ENCODE results near the gene PLAGL2.

The PLAGL2 gene

DNA sequence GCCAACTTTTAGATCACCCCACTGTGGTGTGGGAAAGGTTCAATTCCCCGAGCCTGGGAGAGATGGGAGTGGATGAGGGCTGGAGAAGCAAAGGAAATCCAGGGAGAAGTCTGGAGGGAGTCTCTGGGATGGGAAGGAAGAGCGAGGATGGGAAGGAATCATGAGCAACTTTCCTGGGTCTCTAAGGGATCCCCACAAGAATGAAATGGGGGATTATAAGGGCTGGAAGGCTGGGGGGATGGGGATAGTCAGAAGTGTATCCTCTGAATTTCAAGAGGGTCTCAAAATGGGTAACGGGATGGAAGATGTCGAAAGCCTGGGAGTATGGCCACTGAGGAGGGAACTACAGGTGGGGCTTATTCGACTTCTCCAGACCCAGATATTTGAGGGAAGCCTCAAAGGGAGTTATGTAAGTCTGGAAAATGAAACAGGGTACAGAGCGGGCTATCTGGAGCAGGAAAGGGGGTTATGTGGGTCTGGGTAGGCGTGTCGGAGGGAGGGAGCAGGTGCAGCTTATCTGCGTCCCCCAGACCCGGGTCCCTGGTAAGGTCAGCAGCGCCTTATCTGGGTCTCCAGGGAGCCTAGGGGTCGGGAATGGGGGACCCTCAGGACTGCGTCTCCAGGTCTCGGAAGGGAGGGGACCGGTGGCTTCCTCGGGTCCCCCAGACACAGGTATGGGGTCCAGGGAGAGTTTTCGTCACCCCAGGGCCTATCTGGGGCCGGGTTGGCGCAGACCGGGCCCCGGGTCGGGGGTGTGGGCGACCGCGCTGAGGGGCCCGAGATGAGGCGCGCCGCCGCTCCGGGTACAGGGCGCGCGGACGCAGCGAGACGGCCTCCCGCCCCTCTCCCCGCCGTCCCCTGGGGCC, 550 bp downstream of the PLAGL2 start:
- peaks cover 22% of the 10 kb centered on the region for H3K4me1 ChIP-seq (ENCODE audit: low read length)
- no peaks in the 10 kb centered on the region for H3K9me3 ChIP-seq (replicated peaks; ENCODE audit: insufficient read depth, low read length)
- TF ChIP-seq, protein P1, sequence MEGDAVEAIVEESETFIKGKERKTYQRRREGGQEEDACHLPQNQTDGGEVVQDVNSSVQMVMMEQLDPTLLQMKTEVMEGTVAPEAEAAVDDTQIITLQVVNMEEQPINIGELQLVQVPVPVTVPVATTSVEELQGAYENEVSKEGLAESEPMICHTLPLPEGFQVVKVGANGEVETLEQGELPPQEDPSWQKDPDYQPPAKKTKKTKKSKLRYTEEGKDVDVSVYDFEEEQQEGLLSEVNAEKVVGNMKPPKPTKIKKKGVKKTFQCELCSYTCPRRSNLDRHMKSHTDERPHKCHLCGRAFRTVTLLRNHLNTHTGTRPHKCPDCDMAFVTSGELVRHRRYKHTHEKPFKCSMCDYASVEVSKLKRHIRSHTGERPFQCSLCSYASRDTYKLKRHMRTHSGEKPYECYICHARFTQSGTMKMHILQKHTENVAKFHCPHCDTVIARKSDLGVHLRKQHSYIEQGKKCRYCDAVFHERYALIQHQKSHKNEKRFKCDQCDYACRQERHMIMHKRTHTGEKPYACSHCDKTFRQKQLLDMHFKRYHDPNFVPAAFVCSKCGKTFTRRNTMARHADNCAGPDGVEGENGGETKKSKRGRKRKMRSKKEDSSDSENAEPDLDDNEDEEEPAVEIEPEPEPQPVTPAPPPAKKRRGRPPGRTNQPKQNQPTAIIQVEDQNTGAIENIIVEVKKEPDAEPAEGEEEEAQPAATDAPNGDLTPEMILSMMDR (IDR thresholded peaks at IDR 0.05; ENCODE audit: low read length), result no peak
- TF ChIP-seq EZH2 (optimal IDR thresholded peaks at IDR 0.05; ENCODE audit: low read depth, low read length), result no peak
- TF ChIP-seq EZH2phosphoT487 (IDR thresholded peaks at IDR 0.05; ENCODE audit: low read length), result no peak
- peaks cover 8% of the 10 kb centered on the region; the same call in 1 of the 2 replicates for H4K20me1 ChIP-seq (ENCODE audit: insufficient read depth, low read length)
- H3K79me2 ChIP-seq (ENCODE audit: low read length), result peaks cover 80% of the 10 kb centered on the region
- H3K4me2 ChIP-seq (ENCODE audit: low read depth, low read length), result peak overlapping the region; percentile 99
- peak overlapping the region; percentile 94 for H3K9ac ChIP-seq (ENCODE audit: low read length)
- no peak for DNase-seq
- H3K4me3 ChIP-seq (ENCODE audit: low read length), result peak overlapping the region; percentile 97
- no peaks in the 10 kb centered on the region; the same call in 1 of the 2 replicates for H3K36me3 ChIP-seq (replicated peaks; ENCODE audit: insufficient read depth, low read length)
- peaks cover 10% of the 10 kb centered on the region; the same call in 1 of the 2 replicates for H3F3A ChIP-seq (ENCODE audit: insufficient read depth, low read length)
- no peaks in the 10 kb centered on the region for H3K27me3 ChIP-seq (replicated peaks; ENCODE audit: insufficient read depth, low read length)
- no peaks in the 10 kb centered on the region for H3K9me2 ChIP-seq (replicated peaks; ENCODE audit: insufficient read depth, low read length)
- peak overlapping the region; percentile 29; the same call in 1 of the 2 replicates for H3K27ac ChIP-seq (ENCODE audit: low read length)
- peak overlapping the region; percentile 52 for H2AFZ ChIP-seq (ENCODE audit: low read length)

DNA sequence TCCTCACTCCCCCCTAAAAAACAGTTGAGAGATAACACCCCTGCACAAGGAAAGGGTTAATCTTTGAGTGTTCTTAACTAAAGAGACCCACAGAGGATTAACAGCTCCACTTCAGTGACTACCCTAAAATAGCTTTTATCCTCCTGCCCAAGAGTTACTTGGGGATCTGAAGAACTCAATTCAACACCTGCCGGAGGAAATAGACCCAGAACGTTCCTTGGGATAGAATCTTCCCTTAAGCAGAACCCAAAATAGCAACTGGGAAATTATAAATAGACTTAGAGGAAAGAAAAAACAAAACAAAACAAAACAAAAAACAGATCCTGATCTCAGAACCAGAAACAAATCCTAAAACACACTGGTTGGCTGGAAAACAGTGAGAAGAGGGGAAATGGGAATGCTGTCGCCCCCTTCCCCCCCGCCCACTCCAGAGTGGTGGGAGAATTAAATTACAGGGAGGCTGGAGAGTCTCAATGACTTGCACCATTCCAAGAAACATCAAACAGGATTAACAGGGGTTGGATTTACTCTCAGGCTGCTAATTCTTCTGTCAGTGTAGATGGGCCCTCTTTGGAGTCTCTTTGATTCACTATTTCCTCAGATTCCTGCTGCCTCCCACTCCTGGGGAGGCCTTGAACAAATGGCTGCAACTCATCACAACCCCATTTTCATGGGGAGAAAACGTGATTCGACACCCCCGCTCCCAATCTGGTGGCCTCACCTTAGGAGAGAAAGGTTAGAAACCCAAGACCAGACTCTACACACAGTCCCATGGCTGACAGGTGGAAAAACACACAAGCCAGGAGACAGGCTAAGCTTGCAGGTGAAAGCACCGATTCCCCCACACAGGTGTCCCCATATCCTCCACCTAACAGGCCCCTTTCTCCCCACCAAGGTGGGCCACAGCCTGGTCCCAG, 1.4 kb downstream of the PLAGL2 start:
- H4K20me1 ChIP-seq (ENCODE audit: insufficient read depth, low read length), result peaks cover 8% of the 10 kb centered on the region; the same call in 1 of the 2 replicates
- peaks cover 10% of the 10 kb centered on the region; the same call in 1 of the 2 replicates for H3F3A ChIP-seq (ENCODE audit: insufficient read depth, low read length)
- TF ChIP-seq EZH2phosphoT487 (IDR thresholded peaks at IDR 0.05; ENCODE audit: low read length) (no peak), EZH2 (optimal IDR thresholded peaks at IDR 0.05; ENCODE audit: low read depth, low read length) (no peak)
- TF ChIP-seq, protein P1 (IDR thresholded peaks at IDR 0.05; ENCODE audit: low read length), result no peak
- no peak overlapping the region for H2AFZ ChIP-seq (ENCODE audit: low read length)
- peak overlapping the region; percentile 99 for H3K4me2 ChIP-seq (ENCODE audit: low read depth, low read length)
- no peaks in the 10 kb centered on the region; the same call in 1 of the 2 replicates for H3K36me3 ChIP-seq (replicated peaks; ENCODE audit: insufficient read depth, low read length)
- peaks cover 22% of the 10 kb centered on the region for H3K4me1 ChIP-seq (ENCODE audit: low read length)
- no peaks in the 10 kb centered on the region for H3K9me2 ChIP-seq (replicated peaks; ENCODE audit: insufficient read depth, low read length)
- H3K9me3 ChIP-seq (replicated peaks; ENCODE audit: insufficient read depth, low read length), result no peaks in the 10 kb centered on the region
- DNase-seq, result no peak
- no peaks in the 10 kb centered on the region for H3K27me3 ChIP-seq (replicated peaks; ENCODE audit: insufficient read depth, low read length)
- H3K9ac ChIP-seq (ENCODE audit: low read length), result peak overlapping the region; percentile 94
- peak overlapping the region; percentile 97 for H3K4me3 ChIP-seq (ENCODE audit: low read length)
- H3K79me2 ChIP-seq (ENCODE audit: low read length), result peaks cover 89% of the 10 kb centered on the region
- peak overlapping the region; percentile 32; the same call in 1 of the 2 replicates for H3K27ac ChIP-seq (ENCODE audit: low read length)

DNA sequence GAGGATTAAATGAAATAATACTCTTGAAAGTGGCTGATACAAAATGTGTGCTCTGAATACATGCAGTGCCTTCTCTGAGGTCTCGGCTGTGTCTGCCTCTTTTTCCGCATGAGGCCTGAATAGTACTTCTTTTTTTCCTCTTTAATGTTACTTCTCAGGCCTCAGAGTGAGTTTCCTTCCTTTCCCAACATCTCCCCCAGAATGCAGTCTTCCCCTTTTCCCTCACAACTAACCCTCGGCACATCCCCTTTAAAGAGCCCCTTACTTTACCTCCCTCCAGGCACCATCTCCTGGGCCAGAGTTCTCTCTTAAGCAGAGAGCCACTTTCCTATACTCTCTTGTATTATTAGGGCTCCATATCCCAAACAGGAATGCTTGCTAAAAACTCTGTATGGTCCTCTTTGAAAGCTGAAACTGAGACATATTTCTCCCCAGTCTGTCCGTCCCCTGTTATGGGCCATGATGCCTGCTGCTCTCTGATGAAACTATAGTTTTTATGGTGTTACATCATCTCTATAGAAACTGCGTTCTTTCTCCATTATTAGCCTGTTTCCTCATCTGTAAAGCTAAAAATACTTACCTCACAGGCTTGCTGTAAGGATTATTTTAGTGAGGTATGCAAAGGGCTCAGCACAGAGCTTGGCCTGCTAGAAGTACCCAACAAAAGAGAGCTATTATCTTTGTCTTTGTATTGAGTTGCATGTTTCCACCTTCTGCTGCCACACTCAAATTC, 2.3 kb downstream of the PLAGL2 start:
- Histone ChIP-seq H3K79me2 (ENCODE audit: low read length) (peaks cover 94% of the 10 kb centered on the region), H4K20me1 (ENCODE audit: insufficient read depth, low read length) (peaks cover 8% of the 10 kb centered on the region; the same call in 1 of the 2 replicates), H3K9me2 (replicated peaks; ENCODE audit: insufficient read depth, low read length) (no peaks in the 10 kb centered on the region), H3K4me2 (ENCODE audit: low read depth, low read length) (peak overlapping the region; percentile 99), H3K27ac (ENCODE audit: low read length) (peak overlapping the region; percentile 32; the same call in 1 of the 2 replicates), H3K36me3 (replicated peaks; ENCODE audit: insufficient read depth, low read length) (0 out of 2 replicates have a peak, but pooled peaks cover 3% of the 10 kb centered on the region), H3K9me3 (replicated peaks; ENCODE audit: insufficient read depth, low read length) (no peaks in the 10 kb centered on the region), H2AFZ (ENCODE audit: low read length) (no peak overlapping the region), H3F3A (ENCODE audit: insufficient read depth, low read length) (peaks cover 10% of the 10 kb centered on the region; the same call in 1 of the 2 replicates), H3K27me3 (replicated peaks; ENCODE audit: insufficient read depth, low read length) (no peaks in the 10 kb centered on the region), H3K4me1 (ENCODE audit: low read length) (peaks cover 22% of the 10 kb centered on the region), H3K4me3 (ENCODE audit: low read length) (no peak overlapping the region), H3K9ac (ENCODE audit: low read length) (peak overlapping the region; percentile 94; the same call in 1 of the 2 replicates)
- no peak for DNase-seq
- no peak for TF ChIP-seq EZH2phosphoT487 (IDR thresholded peaks at IDR 0.05; ENCODE audit: low read length)
- TF ChIP-seq, protein P1 (IDR thresholded peaks at IDR 0.05; ENCODE audit: low read length), result no peak
- no peak for TF ChIP-seq EZH2 (optimal IDR thresholded peaks at IDR 0.05; ENCODE audit: low read depth, low read length)
